HG03442 (cell line): ENCODE results near the gene RHBDL1.
A peak's percentile ranks its signal among the peaks of the same experiment; 100 is the strongest.

Source experiments
- ATAC-seq: cut with Tn5 transposase; IDR thresholded peaks from one replicate; pipeline ENCODE4 v1.9.1; 2021; ENCODE audit warnings: mild to moderate bottlenecking, moderate library complexity; ENCODE audit not compliant: unreplicated experiment

RHBDL1 gene

GRCh38 chr16:674968-675883 lies at the start of gene RHBDL1:
TSS of gene RHBDL1 (plus strand) at chr16:675671. CDS start at chr16:675791, 120 bp downstream.
- ATAC-seq, result no peak

GRCh38 chr16:625977-626765 lies 49.3 kb upstream of the RHBDL1 start:
- ATAC-seq, result no peak

- ATAC-seq, result no peak
Measured at GRCh38 chr16:626787-627453, 48.6 kb upstream of the RHBDL1 start.

- ATAC-seq, result no peak
Measured at GRCh38 chr16:627454-628239, 47.8 kb upstream of the RHBDL1 start.

GRCh38 chr16:628321-629061 lies 47.0 kb upstream of the RHBDL1 start:
- ATAC-seq, result no peak

- ATAC-seq, result no peak
Measured at GRCh38 chr16:629185-629832, 46.2 kb upstream of the RHBDL1 start.

- ATAC-seq, result no peak
Measured at GRCh38 chr16:629833-630248, 45.6 kb upstream of the RHBDL1 start.

GRCh38 chr16:630249-630814 lies 45.1 kb upstream of the RHBDL1 start:
- ATAC-seq, result no peak

- no peak for ATAC-seq
Measured at GRCh38 chr16:630815-631405, 44.6 kb upstream of the RHBDL1 start, which contains the start of gene WFIKKN1. TSS of gene WFIKKN1 (plus strand) at chr16:630985. CDS start at chr16:631254, 269 bp downstream.

- ATAC-seq, result no peak
Measured at GRCh38 chr16:631808-632358, 43.6 kb upstream of the RHBDL1 start.

GRCh38 chr16:632486-633335 lies 42.8 kb upstream of the RHBDL1 start:
- no peak for ATAC-seq

GRCh38 chr16:633336-634050 lies 42.0 kb upstream of the RHBDL1 start:
- ATAC-seq, result no peak

- ATAC-seq, result no peak
Measured at GRCh38 chr16:634051-634670, 41.3 kb upstream of the RHBDL1 start.

GRCh38 chr16:634996-635395 lies 40.5 kb upstream of the RHBDL1 start:
- ATAC-seq, result no peak

- peak; percentile 9 for ATAC-seq
Measured at GRCh38 chr16:635573-636205, 39.8 kb upstream of the RHBDL1 start.
